IMR-90 (cell line): ENCODE results near the gene CIZ1. TPM values are rescaled to one million over a fixed set of nuclear protein-coding genes. Genes with fewer than 3 reads are reported as not detected.
A peak's percentile ranks its signal among the peaks of the same experiment; 100 is the strongest.

Source experiments
- ATAC-seq: fragments of 200-7000 bp; cut with Tn5 transposase; 2 replicates; pipeline ENCODE4 v1.9.1; 2020; ENCODE audit warnings: low read depth, mild to moderate bottlenecking, moderate library complexity
- BruUV-seq: library from RNA; stranded (reverse); fragments of 400-500 nt; replicated peaks from 2 replicates; lab custom pipeline; 2021; lab: Mats Ljungman, UMichigan
- CTCF ChIA-PET: fragments of 300-600 bp; formaldehyde crosslinking; extraction: SDS; loops from one replicate; lab custom pipeline; 2021; ENCODE audit warnings: antibody characterized with exemption; lab: Yijun Ruan, JAX
- POLR2A ChIA-PET: fragments of 300-600 bp; sonication (Branson Sonifier 250); formaldehyde crosslinking; loops from one replicate; lab custom pipeline; 2022; ENCODE audit warnings: antibody characterized with exemption; ENCODE audit not compliant: unreplicated experiment; lab: Charles Lee
- DNase-seq: peaks from one replicate; pipeline ENCODE4 v3.0.0; 2013
- H2AFZ ChIP-seq: replicated peaks from 2 replicates; pipeline ENCODE3; 2013; ENCODE audit warnings: low read length, mild to moderate bottlenecking; ENCODE audit not compliant: poor library complexity
- H2AK5ac ChIP-seq: 2 replicates; pipeline ENCODE4 v1.6.1; 2013; ENCODE audit warnings: low read depth, low read length, inconsistent platforms
- H2AK9ac ChIP-seq: replicated peaks from 2 replicates; pipeline ENCODE3; 2013; ENCODE audit warnings: mild to moderate bottlenecking, low read depth, low read length, moderate library complexity; ENCODE audit not compliant: poor library complexity
- H2BK120ac ChIP-seq: 2 replicates; pipeline ENCODE4 v1.6.1; 2013; ENCODE audit warnings: low read depth, low read length, inconsistent platforms
- H2BK15ac ChIP-seq: 3 replicates; pipeline ENCODE4 v1.6.1; 2013; ENCODE audit warnings: low read depth, low read length, inconsistent platforms
- H2BK20ac ChIP-seq: 2 replicates; pipeline ENCODE4 v1.6.1; 2013; ENCODE audit warnings: low read depth, mild to moderate bottlenecking, inconsistent platforms, low read length, moderate library complexity
- H2BK5ac ChIP-seq: 2 replicates; pipeline ENCODE4 v1.6.1; 2013; ENCODE audit warnings: mild to moderate bottlenecking, low read depth, low read length, inconsistent platforms; ENCODE audit not compliant: poor library complexity, severe bottlenecking
- H3K14ac ChIP-seq: replicated peaks from 2 replicates; pipeline ENCODE4 v1.6.1; 2013; ENCODE audit warnings: low read depth, low read length, inconsistent platforms
- H3K18ac ChIP-seq: 2 replicates; pipeline ENCODE4 v1.6.1; 2013; ENCODE audit warnings: low read depth, low read length, control low read depth
- H3K23ac ChIP-seq: 2 replicates; pipeline ENCODE4 v1.6.1; 2013; ENCODE audit warnings: low read depth, low read length, inconsistent platforms
- H3K27ac ChIP-seq: 2 replicates; pipeline ENCODE4 v1.5.1; 2013; ENCODE audit warnings: mild to moderate bottlenecking, control low read depth, low read length; ENCODE audit not compliant: insufficient read depth
- H3K27me3 ChIP-seq: 2 replicates; pipeline ENCODE4 v1.6.1; 2013; ENCODE audit warnings: low read length; ENCODE audit not compliant: control insufficient read depth, insufficient read depth
- H3K36me3 ChIP-seq: 2 replicates; pipeline ENCODE4 v1.6.1; 2013; ENCODE audit warnings: low read length, mixed read lengths; ENCODE audit not compliant: control insufficient read depth, insufficient read depth
- H3K4ac ChIP-seq: 2 replicates; pipeline ENCODE4 v1.6.1; 2013; ENCODE audit warnings: low read depth, low read length, inconsistent platforms
- H3K4me1 ChIP-seq: 2 replicates; pipeline ENCODE4 v1.6.1; 2013; ENCODE audit warnings: low read length, mixed read lengths; ENCODE audit not compliant: control insufficient read depth, insufficient read depth
- H3K4me2 ChIP-seq: 2 replicates; pipeline ENCODE4 v1.6.1; 2013; ENCODE audit warnings: low read depth, mild to moderate bottlenecking, control low read depth, low read length, moderate library complexity
- H3K4me3 ChIP-seq: 2 replicates; pipeline ENCODE4 v1.5.1; 2013; ENCODE audit warnings: low read depth, mild to moderate bottlenecking, control low read depth, low read length, moderate library complexity; ENCODE audit not compliant: insufficient read depth
- H3K56ac ChIP-seq: 2 replicates; pipeline ENCODE4 v1.6.1; 2013; ENCODE audit warnings: low read length, inconsistent platforms; ENCODE audit not compliant: insufficient read depth; ENCODE audit errors: extremely low read depth
- H3K79me1 ChIP-seq, 2 experiments: 2 replicates each; pipeline ENCODE4 v1.6.1; 2013; ENCODE audit warnings: low read length in 2 of 2, inconsistent platforms in 1 of 2, low read depth in 1 of 2
- H3K9ac ChIP-seq: 2 replicates; pipeline ENCODE4 v1.6.1; 2013; ENCODE audit warnings: low read depth, low read length, control low read depth
- H3K9me1 ChIP-seq: 2 replicates; pipeline ENCODE4 v1.6.1; 2013; ENCODE audit warnings: low read length, inconsistent platforms; ENCODE audit not compliant: insufficient read depth
- H3K9me3 ChIP-seq: 2 replicates; pipeline ENCODE4 v1.6.1; 2013; ENCODE audit warnings: low read length; ENCODE audit not compliant: control insufficient read depth, insufficient read depth
- H4K20me1 ChIP-seq: 2 replicates; pipeline ENCODE4 v1.6.1; 2013; ENCODE audit warnings: low read length, inconsistent platforms; ENCODE audit not compliant: insufficient read depth
- H4K5ac ChIP-seq: 2 replicates; pipeline ENCODE4 v1.6.1; 2013; ENCODE audit warnings: mild to moderate bottlenecking, low read depth, low read length, control low read depth
- H4K8ac ChIP-seq, 2 experiments: 2 replicates each; pipeline ENCODE4 v1.6.1; 2013; ENCODE audit warnings: low read depth in 2 of 2, low read length in 2 of 2, control low read depth in 1 of 2, inconsistent platforms in 1 of 2
- H4K91ac ChIP-seq: 2 replicates; pipeline ENCODE4 v1.6.1; 2013; ENCODE audit warnings: low read depth, low read length, inconsistent platforms; ENCODE audit not compliant: insufficient read depth
- BHLHE40 ChIP-seq: fragments of 150-350 bp; IDR thresholded peaks from 2 replicates; pipeline ENCODE4 v1.6.1; 2016; ENCODE audit warnings: mild to moderate bottlenecking, low read depth, low read length
- CEBPB ChIP-seq: IDR thresholded peaks from 2 replicates; pipeline ENCODE4 v1.6.1; 2012; ENCODE audit warnings: low read depth, low read length, improper control_type of control experiment
- CHD1 ChIP-seq: IDR thresholded peaks from 2 replicates; pipeline ENCODE4 v1.6.1; 2012; ENCODE audit warnings: low read depth, low read length, improper control_type of control experiment
- NFE2L2 ChIP-seq: fragments of 150-350 bp; IDR thresholded peaks from 2 replicates; pipeline ENCODE4 v1.6.1; 2016; ENCODE audit warnings: low read depth, mild to moderate bottlenecking, low read length
- POLR2A ChIP-seq: IDR thresholded peaks from 2 replicates; pipeline ENCODE4 v1.6.1; 2012; ENCODE audit warnings: mild to moderate bottlenecking, low read depth, low read length
- RCOR1 ChIP-seq: IDR thresholded peaks from 2 replicates; pipeline ENCODE4 v1.6.1; 2012; ENCODE audit warnings: mild to moderate bottlenecking, low read length, improper control_type of control experiment; ENCODE audit not compliant: insufficient replicate concordance
- WGBS, 2 experiments: methylation state at CpG; one replicate each; pipeline versions ENCODE4 v1.1.5 to v1.1.7; 2013; ENCODE audit warnings: missing lambda C conversion rate in 2 of 2; ENCODE audit not compliant: insufficient read length in 1 of 2; ENCODE audit errors: extremely low coverage in 2 of 2; 5-methylcytosine and 5-hydroxymethylcytosine counted together
- dilution Hi-C: fragments of 300-500 bp; cut with HindIII; formaldehyde crosslinking; loops from one replicate; pipeline ENCODE4 v1.14.3; 2018; ENCODE audit warnings: low sequenced_read_pairs; ENCODE audit not compliant: unreplicated experiment
- in situ Hi-C: fragments of 300-500 bp; cut with MboI; formaldehyde crosslinking; loops from 3 replicates; pipeline ENCODE4 v1.14.3; 2019; ENCODE audit warnings: low sequenced_read_pairs, inconsistent platforms, mixed read lengths
- intact Hi-C: fragments of 100-400 bp; cut with micrococcal nuclease; formaldehyde crosslinking; loops from 2 replicates; pipeline ENCODE4 v1.10.0; 2022
- polyA plus RNA-seq, 3 experiments: library from polyadenylated mRNA; depleted of rRNA; stranded (reverse); fragments of >200 nt; gene quantifications; 2 replicates each; pipeline ENCODE4 v1.2.3, GENCODE V29; 2012; ENCODE audit warnings: low replicate concordance in 1 of 3
- total RNA-seq: library from RNA; depleted of rRNA; stranded (reverse); fragments of >200 nt; gene quantifications from 2 replicates; pipeline ENCODE4 v1.2.3, GENCODE V29; 2012
- TF ChIP-seq, protein P1 (sequence below): conservative IDR thresholded peaks from 2 replicates; pipeline ENCODE4 v1.5.1; 2012; ENCODE audit warnings: mild to moderate bottlenecking, low read depth, low read length, improper control_type of control experiment

Gene CIZ1
- total and polyA plus RNA-seq, 2 of the 4 experiments (the other 2 are of a cell fraction): 13.8 to 51.9 TPM

DNA sequence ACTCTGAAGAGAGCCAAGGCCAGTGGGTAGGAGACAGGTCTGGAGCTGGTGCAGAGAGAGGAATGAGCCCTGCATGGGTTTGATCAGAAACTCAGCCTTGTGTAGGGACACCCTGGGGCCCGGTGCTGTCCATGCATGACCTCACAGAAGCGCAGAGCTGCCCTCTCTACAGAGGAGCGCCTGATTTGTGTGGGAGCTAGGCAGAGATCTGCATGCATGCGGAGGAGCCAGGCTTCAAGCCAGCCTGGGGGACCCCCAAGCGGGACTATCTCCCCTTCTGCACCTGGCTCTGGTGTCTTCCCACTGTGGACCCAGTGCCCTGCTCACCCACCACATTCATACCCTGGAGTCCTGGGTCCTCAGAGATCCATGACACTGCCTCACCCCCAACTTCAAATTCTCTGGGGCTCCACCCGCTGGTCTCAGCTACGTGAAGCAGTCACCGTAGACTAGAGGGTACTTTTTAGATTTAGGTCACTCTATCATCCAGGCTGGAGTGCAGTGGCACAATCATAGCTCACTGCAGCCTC, 44.7 kb downstream of the CIZ1 start:
- CTCF ChIA-PET: no interaction called here
- POLR2A ChIA-PET: no interaction called here
- H3K36me3 ChIP-seq: no peaks in the 10 kb centered on the region

More for the DNA sequence above, 44.7 kb downstream of the CIZ1 start:
- H3K27ac ChIP-seq: no peak overlapping the region
- H2BK20ac ChIP-seq: no peak overlapping the region
- H3K79me1 ChIP-seq: no peaks in the 10 kb centered on the region
- no peaks in the 10 kb centered on the region for H3K9me3 ChIP-seq
- no peak overlapping the region for H2BK120ac ChIP-seq
- H3K9ac ChIP-seq: no peak overlapping the region
- no peak overlapping the region for H4K8ac ChIP-seq
- H3K4me3 ChIP-seq: no peak overlapping the region
- no peaks in the 10 kb centered on the region; the same call in 1 of the 2 replicates for H4K20me1 ChIP-seq
- H3K4ac ChIP-seq: no peak overlapping the region
- TF ChIP-seq BHLHE40 (no peak), POLR2A (no peak), CHD1 (no peak), CEBPB (no peak), RCOR1 (no peak), NFE2L2 (no peak)
- TF ChIP-seq, protein P1, sequence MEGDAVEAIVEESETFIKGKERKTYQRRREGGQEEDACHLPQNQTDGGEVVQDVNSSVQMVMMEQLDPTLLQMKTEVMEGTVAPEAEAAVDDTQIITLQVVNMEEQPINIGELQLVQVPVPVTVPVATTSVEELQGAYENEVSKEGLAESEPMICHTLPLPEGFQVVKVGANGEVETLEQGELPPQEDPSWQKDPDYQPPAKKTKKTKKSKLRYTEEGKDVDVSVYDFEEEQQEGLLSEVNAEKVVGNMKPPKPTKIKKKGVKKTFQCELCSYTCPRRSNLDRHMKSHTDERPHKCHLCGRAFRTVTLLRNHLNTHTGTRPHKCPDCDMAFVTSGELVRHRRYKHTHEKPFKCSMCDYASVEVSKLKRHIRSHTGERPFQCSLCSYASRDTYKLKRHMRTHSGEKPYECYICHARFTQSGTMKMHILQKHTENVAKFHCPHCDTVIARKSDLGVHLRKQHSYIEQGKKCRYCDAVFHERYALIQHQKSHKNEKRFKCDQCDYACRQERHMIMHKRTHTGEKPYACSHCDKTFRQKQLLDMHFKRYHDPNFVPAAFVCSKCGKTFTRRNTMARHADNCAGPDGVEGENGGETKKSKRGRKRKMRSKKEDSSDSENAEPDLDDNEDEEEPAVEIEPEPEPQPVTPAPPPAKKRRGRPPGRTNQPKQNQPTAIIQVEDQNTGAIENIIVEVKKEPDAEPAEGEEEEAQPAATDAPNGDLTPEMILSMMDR: no peak
- intact Hi-C loops (no loop called here), in situ Hi-C loops (no loop called here), dilution Hi-C loops (no loop called here)
- H2AK9ac ChIP-seq: peak overlapping the region; percentile 24
- H2BK5ac ChIP-seq: no peak overlapping the region
- BruUV-seq: no TSS peak
- H3K23ac ChIP-seq: no peak overlapping the region
- H3K9me1 ChIP-seq: 0 out of 2 replicates have a peak, but pooled peaks cover 2% of the 10 kb centered on the region
- no peak overlapping the region for H3K56ac ChIP-seq
- no peak overlapping the region for H4K5ac ChIP-seq
- no peak for ATAC-seq
- no peak overlapping the region for H2AK5ac ChIP-seq
- no peak overlapping the region for H2BK15ac ChIP-seq
- 80% methylated on average over 1 of the region's 8 CpGs; no CpG with 5 or more reads in 1 of the 2 experiments for WGBS, 2 experiments
- peaks cover 8% of the 10 kb centered on the region; the same call in 1 of the 2 replicates for H3K27me3 ChIP-seq
- no peak overlapping the region for H2AFZ ChIP-seq
- H3K4me1 ChIP-seq: no peaks in the 10 kb centered on the region
- DNase-seq: no peak
- no peak overlapping the region for H3K4me2 ChIP-seq
- no peak overlapping the region for H4K91ac ChIP-seq
- no peak overlapping the region for H3K14ac ChIP-seq
- no peak overlapping the region for H3K18ac ChIP-seq
